Ovary (tissue), 3 donors: ENCODE data around the gene ADARB2.

ENCODE experiments used
- EP300 ChIP-seq: sonication (generic); formaldehyde crosslinking; IDR thresholded peaks from one replicate; pipeline ENCODE4 v1.6.1; 2017; ENCODE audit warnings: antibody characterized with exemption
- POLR2A ChIP-seq: fragments of 450-650 bp; IDR thresholded peaks from one replicate; pipeline ENCODE4 v1.6.1; 2017; ENCODE audit warnings: antibody characterized with exemption, mild to moderate bottlenecking, moderate library complexity
- TF ChIP-seq, protein P1 (sequence below), 3 donors: fragments of 450-650 bp in 2 of 3; fragments of 200-600 bp in 1 of 3; IDR thresholded peaks; one replicate each; pipeline versions ENCODE4 v1.5.1 to v1.8.0; 2016 to 2022; ENCODE audit warnings: antibody characterized with exemption in 3 of 3, mild to moderate bottlenecking in 1 of 3
- donor health status: DM: no; HTN: no; CAD: no.

DNA sequence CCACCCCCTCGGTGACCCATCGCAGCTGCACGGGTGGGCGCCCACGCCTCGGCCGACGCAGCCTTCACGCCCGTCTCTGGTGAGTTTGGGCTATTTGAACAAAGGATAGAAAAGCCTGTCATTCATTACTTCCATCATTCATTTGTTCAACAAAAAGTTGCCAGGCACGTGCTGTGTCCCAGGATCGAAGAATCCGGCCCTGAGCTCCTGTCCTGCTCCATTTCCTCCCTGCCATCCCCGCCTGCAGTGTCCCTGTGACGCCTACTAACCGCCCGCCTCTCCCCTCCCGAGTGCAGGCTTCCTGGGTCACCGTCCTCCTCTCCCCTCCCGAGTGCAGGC is 341.1 kb downstream of the ADARB2 start:
- TF ChIP-seq, protein P1, sequence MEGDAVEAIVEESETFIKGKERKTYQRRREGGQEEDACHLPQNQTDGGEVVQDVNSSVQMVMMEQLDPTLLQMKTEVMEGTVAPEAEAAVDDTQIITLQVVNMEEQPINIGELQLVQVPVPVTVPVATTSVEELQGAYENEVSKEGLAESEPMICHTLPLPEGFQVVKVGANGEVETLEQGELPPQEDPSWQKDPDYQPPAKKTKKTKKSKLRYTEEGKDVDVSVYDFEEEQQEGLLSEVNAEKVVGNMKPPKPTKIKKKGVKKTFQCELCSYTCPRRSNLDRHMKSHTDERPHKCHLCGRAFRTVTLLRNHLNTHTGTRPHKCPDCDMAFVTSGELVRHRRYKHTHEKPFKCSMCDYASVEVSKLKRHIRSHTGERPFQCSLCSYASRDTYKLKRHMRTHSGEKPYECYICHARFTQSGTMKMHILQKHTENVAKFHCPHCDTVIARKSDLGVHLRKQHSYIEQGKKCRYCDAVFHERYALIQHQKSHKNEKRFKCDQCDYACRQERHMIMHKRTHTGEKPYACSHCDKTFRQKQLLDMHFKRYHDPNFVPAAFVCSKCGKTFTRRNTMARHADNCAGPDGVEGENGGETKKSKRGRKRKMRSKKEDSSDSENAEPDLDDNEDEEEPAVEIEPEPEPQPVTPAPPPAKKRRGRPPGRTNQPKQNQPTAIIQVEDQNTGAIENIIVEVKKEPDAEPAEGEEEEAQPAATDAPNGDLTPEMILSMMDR (IDR thresholded peaks at IDR 0.05), result no peak
- TF ChIP-seq EP300, result no peak
- TF ChIP-seq POLR2A, result no peak
